K562 (cell line): Measurements from ENCODE around the gene ULK1. TPM values are rescaled to one million over a fixed set of nuclear protein-coding genes. Genes with fewer than 3 reads are reported as not detected.

Experiments
- BCLAF1 ChIP-seq, 2 experiments: fragments of 450-650 bp in 1 of 2; IDR thresholded peaks; 2 replicates each; pipeline ENCODE4 v1.6.1; 2011 to 2017; ENCODE audit warnings: low read depth in 2 of 2, antibody characterized with exemption in 1 of 2, borderline replicate concordance in 1 of 2, low read length in 1 of 2, mild to moderate bottlenecking in 1 of 2, mixed read lengths in 1 of 2; ENCODE audit not compliant: control insufficient read depth in 1 of 2
- HCFC1 ChIP-seq: IDR thresholded peaks from 2 replicates; pipeline ENCODE4 v1.6.1; 2012; ENCODE audit warnings: low read depth, low read length, improper control_type of control experiment
- HDAC1 ChIP-seq, 2 experiments: fragments of 450-650 bp; IDR thresholded peaks; 2 replicates each; pipeline ENCODE4 v1.6.1; 2016 to 2017; ENCODE audit warnings: inconsistent platforms in 1 of 2, mild to moderate bottlenecking in 1 of 2, moderate library complexity in 1 of 2
- MLX ChIP-seq, 2 experiments: fragments of 450-650 bp in 1 of 2; sonication (generic) in 1 of 2; formaldehyde crosslinking; conservative IDR thresholded peaks; 2 replicates each; pipeline versions ENCODE4 v1.4.0 to v1.8.1; 2020 to 2022; ENCODE audit warnings: mild to moderate bottlenecking in 1 of 2, missing genetic modification reagents in 1 of 2
- NFRKB ChIP-seq: fragments of 450-650 bp; IDR thresholded peaks from 2 replicates; pipeline ENCODE4 v1.6.1; 2016; ENCODE audit warnings: low read depth
- PHF21A ChIP-seq: fragments of 450-650 bp; IDR thresholded peaks from 2 replicates; pipeline ENCODE4 v1.6.1; 2017; ENCODE audit warnings: low read depth, borderline replicate concordance
- RBFOX2 ChIP-seq: fragments of 200-400 bp; formaldehyde crosslinking; IDR thresholded peaks from 2 replicates; pipeline ENCODE4 v1.6.1; 2017; ENCODE audit warnings: low read depth, mild to moderate bottlenecking, low read length, moderate library complexity
- SIN3B ChIP-seq: fragments of 450-650 bp; IDR thresholded peaks from 2 replicates; pipeline ENCODE4 v1.6.1; 2017; ENCODE audit warnings: low read depth, mild to moderate bottlenecking, moderate library complexity
- SREBF2 ChIP-seq: sonication (generic); formaldehyde crosslinking; IDR thresholded peaks from 2 replicates; pipeline ENCODE4 v1.4.0; 2020; ENCODE audit warnings: mild to moderate bottlenecking, missing genetic modification reagents
- THRB ChIP-seq: fragments of 450-650 bp; formaldehyde crosslinking; conservative IDR thresholded peaks from 2 replicates; pipeline ENCODE4 v1.4.0; 2022; ENCODE audit warnings: mild to moderate bottlenecking, missing genetic modification characterization
- ZC3H11A ChIP-seq: IDR thresholded peaks from 2 replicates; pipeline ENCODE4 v1.6.1; 2012; ENCODE audit warnings: low read depth, low read length, improper control_type of control experiment
- ZFP1 ChIP-seq: fragments of 450-650 bp; formaldehyde crosslinking; IDR thresholded peaks from 2 replicates; pipeline ENCODE4 v1.4.0; 2020; ENCODE audit warnings: mild to moderate bottlenecking, mixed read lengths
- ZNF280A ChIP-seq: fragments of 450-650 bp; IDR thresholded peaks from 2 replicates; pipeline ENCODE4 v1.6.1; 2018; ENCODE audit warnings: mild to moderate bottlenecking, low read depth; ENCODE audit not compliant: partially characterized antibody
- ZNF408 ChIP-seq: fragments of 250-450 bp; sonication (Bioruptor Pico); IDR thresholded peaks from 2 replicates; pipeline ENCODE4 v1.4.0; 2020; ENCODE audit warnings: low read depth, mild to moderate bottlenecking, moderate library complexity
- ZNF431 ChIP-seq: sonication (generic); formaldehyde crosslinking; IDR thresholded peaks from 2 replicates; pipeline ENCODE4 v1.8.0; 2022; ENCODE audit warnings: mild to moderate bottlenecking, missing genetic modification reagents
- ZNF511 ChIP-seq: sonication (generic); formaldehyde crosslinking; IDR thresholded peaks from 2 replicates; pipeline ENCODE4 v1.8.0; 2022; ENCODE audit warnings: mild to moderate bottlenecking, missing genetic modification reagents
- ZNF57 ChIP-seq: fragments of 450-650 bp; formaldehyde crosslinking; IDR thresholded peaks from 2 replicates; pipeline ENCODE4 v1.4.0; 2020; ENCODE audit warnings: mild to moderate bottlenecking, moderate library complexity
- polyA plus RNA-seq, 8 experiments: library from polyadenylated mRNA; depleted of rRNA in 4 of 8; stranded (reverse) in 5 of 8; unstranded in 3 of 8; fragments of >200 nt; fragmentation: Nextera tagmentation in 2 of 8; fragmentation: Illumina TruSeq in 1 of 8; extraction: Ambion mirVana in 2 of 8; extraction: Trizol in 1 of 8; gene quantifications; 2 replicates each; pipeline versions ENCODE4 v1.2.1 to v1.2.3, GENCODE V29; 2011 to 2014; ENCODE audit warnings: inconsistent platforms in 1 of 8, missing spikeins in 1 of 8
- total RNA-seq, 7 experiments: library from RNA; depleted of rRNA in 6 of 7; stranded (reverse); fragments of >200 nt in 6 of 7; fragmentation: Illumina TruSeq in 2 of 7; extraction: Trizol in 2 of 7; gene quantifications; 2 replicates each; pipeline versions ENCODE4 v1.2.1 to v1.2.3, GENCODE V29; 2011 to 2021; ENCODE audit warnings: low replicate concordance in 1 of 7

ULK1 gene
- total and polyA plus RNA-seq, 9 of the 15 experiments (the other 6 are each of a cell fraction or from before 2014, with no cell fraction given): 0.15 to 29.4 (median 2.5) TPM

- no peak for TF ChIP-seq BCLAF1 (IDR thresholded peaks at IDR 0.05; ENCODE audit: borderline replicate concordance in 1 of 2, control insufficient read depth in 1 of 2, low read depth in 2 of 2, low read length in 1 of 2)
- no peak for TF ChIP-seq PHF21A
- 0 out of 2 replicates have a peak, but pooled peaks have one; percentile 30 for TF ChIP-seq THRB (CRISPR knock-in tag)
- TF ChIP-seq ZFP1 (CRISPR knock-in tag): no peak
- TF ChIP-seq SREBF2 (CRISPR knock-in tag): 0 out of 2 replicates have a peak, but pooled peaks have one; percentile 41
- TF ChIP-seq ZNF280A: no peak
- TF ChIP-seq HDAC1 (IDR thresholded peaks at IDR 0.05): peak; percentile 86 to 100; a peak in 3 of 4 replicates
- peak; percentile 13; the same call in 1 of the 2 replicates for TF ChIP-seq ZNF511 (CRISPR knock-in tag)
- no peak for TF ChIP-seq ZC3H11A
- peak; percentile 90 for TF ChIP-seq RBFOX2
- no peak for TF ChIP-seq ZNF408 (CRISPR knock-in tag)
- no peak for TF ChIP-seq ZNF57
- TF ChIP-seq HCFC1: peak; percentile 74
- TF ChIP-seq ZNF431 (CRISPR knock-in tag): no peak
- 0 out of 2 replicates have a peak, but pooled peaks have one; percentile 10 for TF ChIP-seq NFRKB
- no peak; the same call in 1 of the 2 replicates for TF ChIP-seq SIN3B
- no peak for TF ChIP-seq MLX (CRISPR knock-in tag; conservative IDR thresholded peaks at IDR 0.05)
Observed at GRCh38 chr12:131928711-131929580, 34.5 kb downstream of the ULK1 start, which contains the start of gene PUS1 (continued).
